Colonic mucosa (tissue), 4 donors: ENCODE data around the gene CACNA2D2. TPM values are rescaled to one million over a fixed set of nuclear protein-coding genes. Genes with fewer than 3 reads are reported as not detected.

ENCODE experiments used
- DNase-seq: peaks from one replicate; pipeline ENCODE4 v3.0.0-alpha.2; 2020
- H3K27ac ChIP-seq: fragments of 200-600 bp; one replicate; pipeline ENCODE4 v1.8.0; 2021
- H3K27me3 ChIP-seq: fragments of 200-600 bp; one replicate; pipeline ENCODE4 v1.8.0; 2021
- H3K36me3 ChIP-seq: fragments of 200-600 bp; one replicate; pipeline ENCODE4 v1.8.0; 2021
- H3K4me1 ChIP-seq: fragments of 200-600 bp; one replicate; pipeline ENCODE4 v1.8.0; 2021; ENCODE audit warnings: mild to moderate bottlenecking
- H3K4me3 ChIP-seq: fragments of 200-600 bp; one replicate; pipeline ENCODE4 v1.8.0; 2021
- H3K9ac ChIP-seq, 2 donors: one replicate each; pipeline ENCODE4 v1.7.0; 2013; ENCODE audit warnings: control low read depth in 2 of 2, low read depth in 2 of 2, low read length in 2 of 2
- H3K9me3 ChIP-seq: fragments of 200-600 bp; one replicate; pipeline ENCODE4 v1.8.0; 2021
- intact Hi-C: fragments of 100-400 bp; cut with DNase I; formaldehyde crosslinking; loops from one replicate; pipeline ENCODE4 v1.14.1; 2022
- total RNA-seq, 2 donors: library from RNA; stranded (reverse); fragmentation: NEBNext Ultra II Directional in 1 of 2; extraction: Animal tissue kit (Norgen Biotek cat#: 25700) in 1 of 2; gene quantifications; one replicate each; pipeline ENCODE4 v1.2.1, GENCODE V29; 2021
- TF ChIP-seq, protein P1 (sequence below): fragments of 200-600 bp; IDR thresholded peaks from one replicate; pipeline ENCODE4 v1.8.0; 2022; ENCODE audit warnings: antibody characterized with exemption, mild to moderate bottlenecking
- donor health status: healthy.
- donor health status: DM: no; HTN: no; CAD: no.
- donor health status: DM: no; HTN: no; CAD: no.

CACNA2D2 gene
- total RNA-seq, 2 donors from 2014 or later: 2.4 to 3.3 TPM

- TF ChIP-seq, protein P1, sequence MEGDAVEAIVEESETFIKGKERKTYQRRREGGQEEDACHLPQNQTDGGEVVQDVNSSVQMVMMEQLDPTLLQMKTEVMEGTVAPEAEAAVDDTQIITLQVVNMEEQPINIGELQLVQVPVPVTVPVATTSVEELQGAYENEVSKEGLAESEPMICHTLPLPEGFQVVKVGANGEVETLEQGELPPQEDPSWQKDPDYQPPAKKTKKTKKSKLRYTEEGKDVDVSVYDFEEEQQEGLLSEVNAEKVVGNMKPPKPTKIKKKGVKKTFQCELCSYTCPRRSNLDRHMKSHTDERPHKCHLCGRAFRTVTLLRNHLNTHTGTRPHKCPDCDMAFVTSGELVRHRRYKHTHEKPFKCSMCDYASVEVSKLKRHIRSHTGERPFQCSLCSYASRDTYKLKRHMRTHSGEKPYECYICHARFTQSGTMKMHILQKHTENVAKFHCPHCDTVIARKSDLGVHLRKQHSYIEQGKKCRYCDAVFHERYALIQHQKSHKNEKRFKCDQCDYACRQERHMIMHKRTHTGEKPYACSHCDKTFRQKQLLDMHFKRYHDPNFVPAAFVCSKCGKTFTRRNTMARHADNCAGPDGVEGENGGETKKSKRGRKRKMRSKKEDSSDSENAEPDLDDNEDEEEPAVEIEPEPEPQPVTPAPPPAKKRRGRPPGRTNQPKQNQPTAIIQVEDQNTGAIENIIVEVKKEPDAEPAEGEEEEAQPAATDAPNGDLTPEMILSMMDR: peak; percentile 80
- intact Hi-C loops: no loop called here
- H3K36me3 ChIP-seq: no peaks in the 10 kb centered on the region
- H3K27ac ChIP-seq: no peak overlapping the region
- no peak overlapping the region for H3K9ac ChIP-seq
- H3K27me3 ChIP-seq: no peaks in the 10 kb centered on the region
- peak; percentile 63 for DNase-seq
- H3K4me1 ChIP-seq: no peaks in the 10 kb centered on the region
- no peak overlapping the region for H3K4me3 ChIP-seq
- no peaks in the 10 kb centered on the region for H3K9me3 ChIP-seq
These were observed 46.8 kb upstream of the CACNA2D2 start for GRCh38 chr3:50550079-50550736.

- TF ChIP-seq, protein P1: no peak
These were observed 45.8 kb upstream of the CACNA2D2 start for GRCh38 chr3:50549226-50549625.

GRCh38 chr3:50545781-50546180, 42.3 kb upstream of the CACNA2D2 start:
- H3K9me3 ChIP-seq: no peaks in the 10 kb centered on the region
- no peak overlapping the region for H3K27ac ChIP-seq
- intact Hi-C loops: loop anchor here (5.0 kb wide), 1 partner anchor 178 kb away; no protein-coding TSS in a partner anchor
- H3K36me3 ChIP-seq: no peaks in the 10 kb centered on the region
- no peak overlapping the region for H3K4me3 ChIP-seq
- TF ChIP-seq, protein P1: no peak
- H3K27me3 ChIP-seq: no peaks in the 10 kb centered on the region
- DNase-seq: no peak
- no peak overlapping the region for H3K9ac ChIP-seq
- no peaks in the 10 kb centered on the region for H3K4me1 ChIP-seq

More at GRCh38 chr3:50549226-50549625, 45.8 kb upstream of the CACNA2D2 start:
- Histone ChIP-seq H3K27ac (no peak overlapping the region), H3K9ac (no peak overlapping the region), H3K27me3 (no peaks in the 10 kb centered on the region), H3K36me3 (no peaks in the 10 kb centered on the region), H3K4me3 (no peak overlapping the region), H3K9me3 (no peaks in the 10 kb centered on the region), H3K4me1 (no peaks in the 10 kb centered on the region)
- DNase-seq: no peak
- intact Hi-C loops: loop anchor here (5.0 kb wide), 1 partner anchor 182 kb away; no protein-coding TSS in a partner anchor

DNA sequence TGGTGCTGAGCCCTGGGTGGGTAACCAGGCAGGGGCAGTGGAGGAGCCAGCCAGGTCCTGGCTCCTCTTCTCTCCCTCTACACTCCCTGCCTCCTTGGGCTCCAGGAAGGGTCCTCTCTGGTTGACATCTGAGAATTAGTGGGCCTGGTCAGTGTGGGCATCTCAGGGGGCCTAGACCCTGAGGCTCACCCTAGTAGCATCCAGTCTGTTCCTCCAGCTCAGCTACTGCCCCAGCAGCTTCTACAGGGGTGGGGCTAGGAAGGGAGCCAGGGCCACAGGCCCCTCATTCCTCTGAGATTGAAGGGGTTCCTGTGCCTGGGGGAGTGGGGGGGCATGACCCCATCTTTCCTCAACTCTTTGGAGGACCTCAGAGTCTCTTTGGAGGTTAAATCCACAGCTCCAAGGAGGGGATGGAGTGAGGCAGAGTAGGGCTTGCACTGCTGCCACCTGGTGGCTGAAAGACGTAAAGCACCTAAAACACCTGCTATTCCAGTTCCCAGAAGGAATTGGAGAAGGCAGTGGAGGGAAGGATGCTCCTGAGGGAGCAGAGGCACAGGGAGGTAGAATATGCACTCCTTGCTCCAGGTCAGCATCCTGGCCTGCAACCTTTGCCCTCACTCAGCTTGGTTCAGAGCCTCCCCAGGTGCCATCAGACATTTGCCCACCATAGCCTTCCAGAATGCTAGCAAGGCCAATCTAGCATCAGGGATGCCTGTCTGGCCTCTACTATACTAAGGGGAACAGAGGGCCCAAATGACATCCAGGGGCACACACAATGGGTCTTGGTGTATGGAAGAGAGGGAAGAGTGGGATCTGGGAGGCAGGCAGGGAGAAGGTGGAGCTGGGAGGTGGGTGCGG, 39.0 kb upstream of the CACNA2D2 start:
- TF ChIP-seq, protein P1: peak; percentile 85
- Histone ChIP-seq H3K4me1 (no peaks in the 10 kb centered on the region), H3K4me3 (no peak overlapping the region), H3K9me3 (no peaks in the 10 kb centered on the region), H3K36me3 (no peaks in the 10 kb centered on the region), H3K9ac (no peak overlapping the region), H3K27ac (no peak overlapping the region), H3K27me3 (no peaks in the 10 kb centered on the region)
- intact Hi-C loops: loop anchor here (2.0 to 5.0 kb wide), 2 partner anchors 106 to 195 kb away; partner anchors contain the start of gene ZMYND10
- DNase-seq: peak; percentile 77

- TF ChIP-seq, protein P1: no peak
- intact Hi-C loops: loop anchor here (5.0 kb wide), 1 partner anchor 192 kb away; the partner anchor contains the start of gene ZMYND10
These were observed 36.2 kb upstream of the CACNA2D2 start for GRCh38 chr3:50539356-50540286.

More at GRCh38 chr3:50539356-50540286, 36.2 kb upstream of the CACNA2D2 start:
- no peaks in the 10 kb centered on the region for H3K4me1 ChIP-seq
- no peaks in the 10 kb centered on the region for H3K36me3 ChIP-seq
- no peak overlapping the region for H3K4me3 ChIP-seq
- H3K27me3 ChIP-seq: no peaks in the 10 kb centered on the region
- no peak for DNase-seq
- H3K9ac ChIP-seq: no peak overlapping the region
- no peaks in the 10 kb centered on the region for H3K9me3 ChIP-seq
- no peak overlapping the region for H3K27ac ChIP-seq
